DND-41 (cell line): ENCODE data around the gene FMN2.

Experiments
- EZH2 ChIP-seq: IDR thresholded peaks from 3 replicates; pipeline ENCODE4 v1.6.1; 2012; ENCODE audit warnings: borderline replicate concordance, low read depth, mild to moderate bottlenecking, moderate library complexity, low read length, inconsistent platforms; ENCODE audit not compliant: severe bottlenecking
- TF ChIP-seq, protein P1 (sequence below): IDR thresholded peaks from 2 replicates; pipeline ENCODE4 v1.5.1; 2012; ENCODE audit warnings: borderline replicate concordance, low read length, moderate library complexity, mild to moderate bottlenecking; ENCODE audit not compliant: poor library complexity, severe bottlenecking; ENCODE audit errors: extremely low read depth

DNA sequence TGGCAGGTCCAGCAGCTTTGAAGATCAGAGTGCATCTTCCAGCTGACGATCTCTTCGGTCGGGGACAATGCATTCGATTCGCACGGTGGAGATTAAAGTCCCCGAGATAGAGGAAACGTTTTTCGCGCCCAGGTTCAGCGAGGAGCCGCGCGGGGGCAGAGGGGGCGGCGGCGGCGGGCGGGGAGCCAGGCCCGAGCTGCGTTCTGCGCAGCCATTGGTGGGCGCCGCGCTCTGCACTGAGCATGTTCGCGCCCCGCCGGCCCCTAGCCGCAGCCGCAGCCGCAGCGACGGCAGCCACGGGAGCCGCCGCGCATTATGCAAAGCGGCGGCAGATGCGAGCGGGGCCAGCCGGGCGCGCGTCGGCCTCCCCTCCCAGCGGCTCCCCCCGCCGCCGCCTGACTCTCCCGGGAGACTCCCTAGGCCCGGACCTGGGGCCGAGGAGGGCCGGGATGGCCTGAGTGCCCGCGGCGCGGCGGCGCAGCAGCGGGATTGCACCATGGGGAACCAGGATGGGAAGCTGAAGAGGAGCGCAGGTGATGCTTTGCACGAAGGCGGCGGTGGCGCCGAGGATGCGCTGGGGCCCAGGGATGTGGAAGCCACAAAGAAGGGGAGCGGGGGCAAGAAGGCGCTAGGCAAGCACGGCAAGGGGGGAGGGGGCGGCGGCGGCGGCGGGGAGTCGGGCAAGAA lies at the start of gene FMN2:
- no peak for TF ChIP-seq EZH2
- TF ChIP-seq, protein P1, sequence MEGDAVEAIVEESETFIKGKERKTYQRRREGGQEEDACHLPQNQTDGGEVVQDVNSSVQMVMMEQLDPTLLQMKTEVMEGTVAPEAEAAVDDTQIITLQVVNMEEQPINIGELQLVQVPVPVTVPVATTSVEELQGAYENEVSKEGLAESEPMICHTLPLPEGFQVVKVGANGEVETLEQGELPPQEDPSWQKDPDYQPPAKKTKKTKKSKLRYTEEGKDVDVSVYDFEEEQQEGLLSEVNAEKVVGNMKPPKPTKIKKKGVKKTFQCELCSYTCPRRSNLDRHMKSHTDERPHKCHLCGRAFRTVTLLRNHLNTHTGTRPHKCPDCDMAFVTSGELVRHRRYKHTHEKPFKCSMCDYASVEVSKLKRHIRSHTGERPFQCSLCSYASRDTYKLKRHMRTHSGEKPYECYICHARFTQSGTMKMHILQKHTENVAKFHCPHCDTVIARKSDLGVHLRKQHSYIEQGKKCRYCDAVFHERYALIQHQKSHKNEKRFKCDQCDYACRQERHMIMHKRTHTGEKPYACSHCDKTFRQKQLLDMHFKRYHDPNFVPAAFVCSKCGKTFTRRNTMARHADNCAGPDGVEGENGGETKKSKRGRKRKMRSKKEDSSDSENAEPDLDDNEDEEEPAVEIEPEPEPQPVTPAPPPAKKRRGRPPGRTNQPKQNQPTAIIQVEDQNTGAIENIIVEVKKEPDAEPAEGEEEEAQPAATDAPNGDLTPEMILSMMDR = no peak
